ENCODE measurements around the gene CEP72.
"Not testable (repeated sequence)": the region's sequence is repeated elsewhere in the genome, so short reads cannot be mapped to it uniquely, and the experiment has no call there.

The CEP72 gene

GRCh38 chr5:695475-695874 lies 83.3 kb downstream of the CEP72 start:
- in situ Hi-C loops (cut with HindIII; ENCODE audit: low sequenced_read_pairs): not testable (repeated sequence)

- in situ Hi-C loops (cut with HindIII; ENCODE audit: low sequenced_read_pairs): not testable (repeated sequence)
These were observed 84.1 kb downstream of the CEP72 start for GRCh38 chr5:696191-696590.

- in situ Hi-C loops (cut with HindIII; ENCODE audit: low sequenced_read_pairs): not testable (repeated sequence)
These were observed 84.9 kb downstream of the CEP72 start for GRCh38 chr5:696753-697702.

Data from DLD1 (cell line).